CD4-positive, CD25-positive, alpha-beta regulatory T cell (primary cell): ENCODE measurements around the gene ETHE1. TPM values are rescaled to one million over a fixed set of nuclear protein-coding genes. Genes with fewer than 3 reads are reported as not detected.

Experiments used
- ATAC-seq, 2 donors: fragments of 150-1000 bp; cut with Tn5 transposase; one replicate each; pipeline ENCODE4 v1.10.0; 2021; ENCODE audit warnings: low read depth in 2 of 2, moderate number of reproducible peaks in 2 of 2, moderate library complexity in 1 of 2
- DNase-seq, 3 donors: peaks; one replicate each; pipeline versions ENCODE4 v3.0.0 to v3.0.0-alpha.2; 2012 to 2022; ENCODE audit warnings: mixed read lengths in 1 of 3
- H3K27ac ChIP-seq: one replicate; pipeline ENCODE4 v1.7.0; 2013; ENCODE audit warnings: mild to moderate bottlenecking, low read length; ENCODE audit not compliant: insufficient read depth, poor library complexity, severe bottlenecking
- H3K27me3 ChIP-seq: one replicate; pipeline ENCODE4 v1.7.0; 2013; ENCODE audit warnings: low read length; ENCODE audit not compliant: control insufficient read depth, insufficient read depth
- H3K36me3 ChIP-seq: one replicate; pipeline ENCODE4 v1.7.0; 2013; ENCODE audit warnings: mild to moderate bottlenecking, low read length, moderate library complexity; ENCODE audit not compliant: control insufficient read depth, insufficient read depth
- H3K4me1 ChIP-seq: 2 replicates; pipeline ENCODE4 v1.7.0; 2013; ENCODE audit warnings: mild to moderate bottlenecking, low read length; ENCODE audit not compliant: insufficient read depth, control insufficient read depth, poor library complexity, severe bottlenecking
- H3K4me3 ChIP-seq: one replicate; pipeline ENCODE4 v1.7.0; 2013; ENCODE audit warnings: low read depth, mild to moderate bottlenecking, low read length, moderate library complexity
- H3K9me3 ChIP-seq, 2 experiments: 1 replicate in 1 of 2; 2 replicates in 1 of 2; pipeline ENCODE4 v1.7.0; 2013; ENCODE audit warnings: low read length in 2 of 2, mild to moderate bottlenecking in 1 of 2, moderate library complexity in 1 of 2; ENCODE audit not compliant: control insufficient read depth in 2 of 2
- H3K27ac Mint-ChIP-seq, 3 donors: one replicate each; pipeline ENCODE4 v1.8.0; 2020 to 2022; ENCODE audit warnings: mild to moderate bottlenecking in 3 of 3, mixed read lengths in 3 of 3, moderate library complexity in 2 of 3
- H3K27me3 Mint-ChIP-seq: one replicate; pipeline ENCODE4 v1.8.0; 2022; ENCODE audit warnings: mild to moderate bottlenecking, mixed read lengths
- H3K36me3 Mint-ChIP-seq: one replicate; pipeline ENCODE4 v1.8.0; 2020; ENCODE audit warnings: mixed read lengths
- H3K4me1 Mint-ChIP-seq, 4 donors: one replicate each; pipeline ENCODE4 v1.8.0; 2020 to 2022; ENCODE audit warnings: mixed read lengths in 4 of 4, mild to moderate bottlenecking in 1 of 4
- H3K4me3 Mint-ChIP-seq, 4 donors: one replicate each; pipeline ENCODE4 v1.8.0; 2020 to 2022; ENCODE audit warnings: mild to moderate bottlenecking in 4 of 4, mixed read lengths in 4 of 4, moderate library complexity in 3 of 4
- H3K9me3 Mint-ChIP-seq, 7 donors: one replicate each; pipeline ENCODE4 v1.8.0; 2020 to 2022; ENCODE audit warnings: mixed read lengths in 7 of 7, mild to moderate bottlenecking in 3 of 7, moderate library complexity in 2 of 7
- polyA plus RNA-seq, 4 donors: library from polyadenylated mRNA; unstranded; fragments of 300-500 nt; fragmentation: Illumina TruSeq; gene quantifications; one replicate each; pipeline ENCODE4 v1.2.3, GENCODE V29; 2021
- total RNA-seq: library from RNA; stranded (reverse); gene quantifications from one replicate; pipeline ENCODE4 v1.2.3, GENCODE V29; 2022

ETHE1 gene
- total and polyA plus RNA-seq, 5 donors from 2014 or later, result 22.8 to 73.5 (median 56.3) TPM

GRCh38 chr19:43460362-43461016, 66.5 kb downstream of the ETHE1 start:
- Mint-ChIP-seq H3K4me3 (peak overlapping the region in 2 of 4 donors; percentile 62 to 69), H3K9me3 (no peaks in the 10 kb centered on the region)

GRCh38 chr19:43457809-43458208, 69.2 kb downstream of the ETHE1 start:
- DNase-seq, result no peak
- H3K4me3 Mint-ChIP-seq, result no peak overlapping the region
- peaks cover 2% of the 10 kb centered on the region for H3K4me1 ChIP-seq

More at GRCh38 chr19:43460362-43461016, 66.5 kb downstream of the ETHE1 start:
- peaks cover 16% of the 10 kb centered on the region for H3K4me1 ChIP-seq
- H3K36me3 ChIP-seq, result no peaks in the 10 kb centered on the region
- Mint-ChIP-seq H3K27ac (peak overlapping the region in 2 of 3 donors; percentile 48 to 99), H3K27me3 (peaks cover 6% of the 10 kb centered on the region), H3K4me1 (peaks cover 5 to 40% (median 10%) of the 10 kb centered on the region in 4 donors), H3K36me3 (peaks cover 10% of the 10 kb centered on the region)
- no peaks in the 10 kb centered on the region for H3K9me3 ChIP-seq
- H3K27me3 ChIP-seq, result no peaks in the 10 kb centered on the region
- H3K4me3 ChIP-seq, result no peak overlapping the region
- no peak for DNase-seq
- no peak overlapping the region for H3K27ac ChIP-seq
- ATAC-seq, result no peak

More at GRCh38 chr19:43457809-43458208, 69.2 kb downstream of the ETHE1 start:
- peaks cover 8% of the 10 kb centered on the region for H3K27me3 Mint-ChIP-seq
- H3K27ac Mint-ChIP-seq, result no peak overlapping the region
- H3K27ac ChIP-seq, result no peak overlapping the region
- H3K27me3 ChIP-seq, result no peaks in the 10 kb centered on the region
- no peak for ATAC-seq
- H3K4me3 ChIP-seq, result no peak overlapping the region
- peaks cover 5 to 18% (median 8%) of the 10 kb centered on the region in 4 donors for H3K4me1 Mint-ChIP-seq
- H3K9me3 Mint-ChIP-seq, result no peaks in the 10 kb centered on the region
- H3K36me3 Mint-ChIP-seq, result peaks cover 10% of the 10 kb centered on the region
- no peaks in the 10 kb centered on the region for H3K36me3 ChIP-seq
- no peaks in the 10 kb centered on the region for H3K9me3 ChIP-seq

Other genes with a start within 250 kb of the ETHE1 start
- gene CD177, start 173.5 kb downstream of the ETHE1 start, total RNA-seq, result not detected
- under 1 TPM in 2 of 4 donors, not detected in 2; 0.29 to 0.36 TPM for gene CD177, start 173.5 kb downstream of the ETHE1 start, polyA plus RNA-seq
- not detected for gene TEX101, start 112.3 kb downstream of the ETHE1 start, total RNA-seq
- not detected for gene TEX101, start 112.3 kb downstream of the ETHE1 start, polyA plus RNA-seq
- gene LYPD3, start 61.6 kb downstream of the ETHE1 start, total RNA-seq, result 12.7 TPM
- gene LYPD3, start 61.6 kb downstream of the ETHE1 start, polyA plus RNA-seq, result 1 to 10 TPM; 1.8 to 6.5 (median 4.3) TPM
- gene PHLDB3, start 22.5 kb downstream of the ETHE1 start, total RNA-seq, result 64.1 TPM
- 1 to 10 TPM; 1.5 to 4.4 (median 3.6) TPM for gene PHLDB3, start 22.5 kb downstream of the ETHE1 start, polyA plus RNA-seq
- 3.3 TPM for gene ZNF575, start 6.0 kb upstream of the ETHE1 start, total RNA-seq
- 1 to 10 TPM in 3 of 4 donors, under 1 TPM in 1; 0.83 to 1.6 (median 1.3) TPM for gene ZNF575, start 6.0 kb upstream of the ETHE1 start, polyA plus RNA-seq
- gene XRCC1, start 48.3 kb upstream of the ETHE1 start, total RNA-seq, result 35.4 TPM
- 10 to 100 TPM; 19.8 to 26.9 (median 24.3) TPM for gene XRCC1, start 48.3 kb upstream of the ETHE1 start, polyA plus RNA-seq
- gene PINLYP, start 48.6 kb upstream of the ETHE1 start, total RNA-seq, result not detected
- gene PINLYP, start 48.6 kb upstream of the ETHE1 start, polyA plus RNA-seq, result 1 to 10 TPM in 1 of 4 donors, under 1 TPM in 3; 0.42 to 1.3 (median 0.65) TPM
- 40.9 TPM for gene IRGQ, start 68.9 kb upstream of the ETHE1 start, total RNA-seq
- 1 to 10 TPM in 3 of 4 donors, under 1 TPM in 1; 0.54 to 3.0 (median 1.5) TPM for gene IRGQ, start 68.9 kb upstream of the ETHE1 start, polyA plus RNA-seq
- 8.7 TPM for gene ZNF576, start 69.4 kb upstream of the ETHE1 start, total RNA-seq
- gene ZNF576, start 69.4 kb upstream of the ETHE1 start, polyA plus RNA-seq, result 10 to 100 TPM in 2 of 4 donors, 1 to 10 TPM in 2; 5.5 to 11.0 (median 9.9) TPM
- 0.64 TPM for gene SRRM5, start 84.9 kb upstream of the ETHE1 start, total RNA-seq
- gene SRRM5, start 84.9 kb upstream of the ETHE1 start, polyA plus RNA-seq, result 1 to 10 TPM in 1 of 4 donors, under 1 TPM in 3; 0.42 to 1.1 (median 0.63) TPM
- gene ZNF428, start 92.4 kb upstream of the ETHE1 start, total RNA-seq, result 26.6 TPM
- 10 to 100 TPM; 12.6 to 14.6 (median 13.7) TPM for gene ZNF428, start 92.4 kb upstream of the ETHE1 start, polyA plus RNA-seq
- gene CADM4, start 112.6 kb upstream of the ETHE1 start, total RNA-seq, result 0.30 TPM
- not detected for gene CADM4, start 112.6 kb upstream of the ETHE1 start, polyA plus RNA-seq
- gene PLAUR, start 143.0 kb upstream of the ETHE1 start, total RNA-seq, result 5.9 TPM
- 1 to 10 TPM in 1 of 4 donors, under 1 TPM in 2, not detected in 1; 0.58 to 2.6 (median 0.59) TPM for gene PLAUR, start 143.0 kb upstream of the ETHE1 start, polyA plus RNA-seq
- gene IRGC, start 188.9 kb upstream of the ETHE1 start, total RNA-seq, result not detected
- not detected for gene IRGC, start 188.9 kb upstream of the ETHE1 start, polyA plus RNA-seq
- 40.7 TPM for gene SMG9, start 227.8 kb upstream of the ETHE1 start, total RNA-seq
- 1 to 10 TPM; 3.4 to 7.0 (median 5.8) TPM for gene SMG9, start 227.8 kb upstream of the ETHE1 start, polyA plus RNA-seq